HG02973 (cell line): ENCODE results near the gene B3GALT5.

Experiments used
- ATAC-seq: cut with Tn5 transposase; IDR thresholded peaks from one replicate; pipeline ENCODE4 v1.9.1; 2021; ENCODE audit warnings: moderate library complexity; ENCODE audit not compliant: unreplicated experiment

The B3GALT5 gene

GRCh38 chr21:39602793-39603192 lies 9.9 kb upstream of the B3GALT5 start:
- no peak for ATAC-seq

- no peak for ATAC-seq
Observed at GRCh38 chr21:39604951-39605350, 7.8 kb upstream of the B3GALT5 start.

- ATAC-seq: no peak
Observed at GRCh38 chr21:39610703-39611102, 2.0 kb upstream of the B3GALT5 start.

GRCh38 chr21:39611551-39612190 lies 1.1 kb upstream of the B3GALT5 start:
- no peak for ATAC-seq

- ATAC-seq: no peak
Observed at GRCh38 chr21:39613041-39613934, 548 bp downstream of the B3GALT5 start.

- no peak for ATAC-seq
Observed at GRCh38 chr21:39616211-39616772, 3.6 kb downstream of the B3GALT5 start.

- no peak for ATAC-seq
Observed at GRCh38 chr21:39620856-39621255, 8.1 kb downstream of the B3GALT5 start.

GRCh38 chr21:39625211-39625895 lies 12.6 kb downstream of the B3GALT5 start:
- no peak for ATAC-seq

GRCh38 chr21:39628385-39628784 lies 15.6 kb downstream of the B3GALT5 start:
- ATAC-seq: no peak

- no peak for ATAC-seq
Observed at GRCh38 chr21:39630191-39630591, 17.5 kb downstream of the B3GALT5 start.

GRCh38 chr21:39630827-39631226 lies 18.1 kb downstream of the B3GALT5 start:
- no peak for ATAC-seq

- no peak for ATAC-seq
Observed at GRCh38 chr21:39631842-39632562, 19.3 kb downstream of the B3GALT5 start.

- ATAC-seq: no peak
Observed at GRCh38 chr21:39632796-39633442, 20.2 kb downstream of the B3GALT5 start.

- no peak for ATAC-seq
Observed at GRCh38 chr21:39633770-39634181, 21.0 kb downstream of the B3GALT5 start.

- no peak for ATAC-seq
Observed at GRCh38 chr21:39634507-39634906, 21.8 kb downstream of the B3GALT5 start.

- ATAC-seq: no peak
Observed at GRCh38 chr21:39637197-39637970, 24.6 kb downstream of the B3GALT5 start.

- no peak for ATAC-seq
Observed at GRCh38 chr21:39637971-39638240, 25.2 kb downstream of the B3GALT5 start.

GRCh38 chr21:39638281-39638680 lies 25.5 kb downstream of the B3GALT5 start:
- no peak for ATAC-seq

- ATAC-seq: no peak
Observed at GRCh38 chr21:39640754-39641153, 28.0 kb downstream of the B3GALT5 start.
